Measurements from ENCODE around the gene TMEM165.

The TMEM165 gene

GRCh38 chr4:55409468-55410171, 13.9 kb downstream of the TMEM165 start:
- no peak for DNase-seq (ENCODE audit: low read depth)
- no peak overlapping the region for H3K4me3 ChIP-seq (ENCODE audit: low read depth, low read length)
- in situ Hi-C loops (cut with HindIII; ENCODE audit: low sequenced_read_pairs), result no loop called here
- TF ChIP-seq CTCF (IDR thresholded peaks at IDR 0.05; ENCODE audit: low read depth, low read length, missing control alignments), result peak; percentile 1

GRCh38 chr4:55410431-55410830, 14.7 kb downstream of the TMEM165 start:
- H3K4me3 ChIP-seq (ENCODE audit: low read depth, low read length), result no peak overlapping the region
- in situ Hi-C loops (cut with HindIII; ENCODE audit: low sequenced_read_pairs), result no loop called here
- TF ChIP-seq CTCF (IDR thresholded peaks at IDR 0.05; ENCODE audit: low read depth, low read length, missing control alignments), result no peak
- no peak for DNase-seq (ENCODE audit: low read depth)

DNA sequence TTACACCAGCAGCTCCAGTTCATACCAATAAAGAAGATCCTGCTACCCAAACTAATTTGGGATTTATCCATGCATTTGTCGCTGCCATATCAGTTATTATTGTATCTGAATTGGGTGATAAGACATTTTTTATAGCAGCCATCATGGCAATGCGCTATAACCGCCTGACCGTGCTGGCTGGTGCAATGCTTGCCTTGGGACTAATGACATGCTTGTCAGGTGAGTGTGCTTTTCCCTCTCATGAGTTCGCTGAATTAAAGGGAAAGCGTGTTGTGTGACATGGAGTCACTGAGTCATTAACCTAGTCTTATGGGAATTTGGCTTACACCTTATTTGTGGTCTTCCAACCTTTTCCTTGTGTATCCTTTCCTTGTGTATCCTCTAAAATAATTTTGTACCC, 15.9 kb downstream of the TMEM165 start:
- no peak for DNase-seq (ENCODE audit: low read depth)
- in situ Hi-C loops (cut with HindIII; ENCODE audit: low sequenced_read_pairs), result no loop called here
- TF ChIP-seq CTCF (IDR thresholded peaks at IDR 0.05; ENCODE audit: low read depth, low read length, missing control alignments), result no peak
- H3K4me3 ChIP-seq (ENCODE audit: low read depth, low read length), result no peak overlapping the region

- no peak for TF ChIP-seq CTCF (IDR thresholded peaks at IDR 0.05; ENCODE audit: low read depth, low read length, missing control alignments)
- in situ Hi-C loops (cut with HindIII; ENCODE audit: low sequenced_read_pairs), result no loop called here
- H3K4me3 ChIP-seq (ENCODE audit: low read depth, low read length), result no peak overlapping the region
- DNase-seq (ENCODE audit: low read depth), result no peak
Observed at GRCh38 chr4:55416176-55416575, 20.4 kb downstream of the TMEM165 start.

DNA sequence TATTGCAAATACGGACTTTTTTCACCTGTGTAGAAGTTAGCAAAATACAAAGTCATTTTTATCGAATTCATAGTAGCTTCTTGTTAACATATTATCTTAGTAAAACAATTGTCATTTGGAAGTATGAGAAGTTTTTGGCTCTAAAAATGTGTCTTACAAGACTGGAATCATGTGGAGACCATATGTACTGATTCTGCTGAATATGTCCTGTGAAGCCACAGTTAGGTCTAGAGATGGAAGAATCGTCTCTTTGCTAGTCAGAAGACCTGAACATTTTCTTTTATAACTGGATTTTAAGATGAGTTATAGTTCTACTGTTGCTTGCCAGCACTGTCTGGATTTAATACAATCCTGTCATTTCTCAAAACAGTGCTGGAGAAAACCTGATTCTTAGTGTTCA, 29.0 kb downstream of the TMEM165 start:
- in situ Hi-C loops (cut with HindIII; ENCODE audit: low sequenced_read_pairs), result no loop called here
- TF ChIP-seq CTCF (IDR thresholded peaks at IDR 0.05; ENCODE audit: low read depth, low read length, missing control alignments), result no peak
- H3K4me3 ChIP-seq (ENCODE audit: low read depth, low read length), result no peak overlapping the region
- DNase-seq (ENCODE audit: low read depth), result no peak

DNA sequence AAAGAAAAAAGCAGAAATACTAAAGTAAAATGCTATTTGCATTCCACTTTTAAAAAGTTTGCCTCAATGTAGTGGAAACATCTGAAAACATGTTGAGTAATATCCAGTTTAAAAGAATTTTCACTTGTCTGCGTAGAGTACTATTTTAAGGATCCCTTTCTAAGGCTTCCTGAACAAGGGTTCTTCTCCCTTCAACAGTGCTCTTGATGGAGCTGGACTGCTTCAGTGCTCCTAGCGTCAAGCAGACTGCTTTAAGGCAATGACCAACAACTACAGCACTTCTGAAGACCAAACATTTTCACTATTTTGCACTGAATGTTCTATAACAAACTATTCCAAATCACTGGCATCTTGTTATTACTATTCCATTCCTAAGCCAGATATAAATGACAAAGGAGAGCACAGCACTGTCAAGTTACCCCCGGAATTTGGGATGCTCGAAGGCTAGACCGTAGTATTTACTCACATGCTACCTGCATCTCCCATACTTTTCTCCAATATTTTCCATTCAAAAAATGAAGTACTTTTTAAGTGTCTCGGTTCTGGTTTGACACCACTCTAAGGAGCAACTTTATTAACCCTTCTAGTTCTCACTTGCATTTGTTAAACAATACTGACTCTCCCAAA, 36.1 kb downstream of the TMEM165 start:
- TF ChIP-seq CTCF (IDR thresholded peaks at IDR 0.05; ENCODE audit: low read depth, low read length, missing control alignments), result no peak
- no peak overlapping the region for H3K4me3 ChIP-seq (ENCODE audit: low read depth, low read length)
- in situ Hi-C loops (cut with HindIII; ENCODE audit: low sequenced_read_pairs), result no loop called here
- DNase-seq (ENCODE audit: low read depth), result no peak

All from astrocyte of the cerebellum (primary cell).